Stimulated activated memory B cell treated with anti-CD40 and anti-IgM and Interleukin-4, amounts not matched to agents 10 μg/mL and 1 μg/mL and 100 μg/mL, for 72 hours (primary cell): Measurements from ENCODE around the gene GNB4.

Experiments
- ATAC-seq: fragments of 150-1000 bp; cut with Tn5 transposase; 2 replicates; pipeline ENCODE4 v1.10.0; 2021
- H3K27ac Mint-ChIP-seq: one replicate; pipeline ENCODE4 v1.8.0; 2022; ENCODE audit warnings: mild to moderate bottlenecking, mixed read lengths
- H3K27me3 Mint-ChIP-seq: one replicate; pipeline ENCODE4 v1.8.0; 2022; ENCODE audit warnings: mixed read lengths
- H3K36me3 Mint-ChIP-seq: one replicate; pipeline ENCODE4 v1.8.0; 2022; ENCODE audit warnings: mixed read lengths
- H3K4me1 Mint-ChIP-seq: one replicate; pipeline ENCODE4 v1.8.0; 2022; ENCODE audit warnings: mixed read lengths
- H3K4me3 Mint-ChIP-seq: one replicate; pipeline ENCODE4 v1.8.0; 2022; ENCODE audit warnings: mild to moderate bottlenecking, moderate library complexity, mixed read lengths
- H3K9me3 Mint-ChIP-seq: one replicate; pipeline ENCODE4 v1.8.0; 2022; ENCODE audit warnings: mixed read lengths

Gene GNB4

DNA sequence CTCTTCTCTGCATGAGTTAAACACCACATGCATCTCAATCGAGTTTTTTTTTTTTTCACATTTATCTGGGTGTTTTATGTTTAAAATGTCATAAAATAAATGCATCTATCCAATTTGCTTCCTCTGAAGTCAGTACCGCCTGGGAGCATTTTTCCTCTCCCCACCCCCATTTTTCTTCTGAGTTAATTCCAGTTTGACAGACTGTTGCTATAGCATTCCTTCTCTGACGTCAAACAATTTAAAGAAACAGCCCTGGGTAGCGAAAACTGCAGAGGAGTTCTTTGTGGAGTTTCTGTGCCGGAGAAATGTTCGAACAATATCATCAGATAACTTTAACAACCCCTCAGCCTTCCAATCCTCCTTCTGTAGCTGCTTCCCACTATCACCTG lies 900 bp upstream of the GNB4 start:
- peak overlapping the region; percentile 86 for H3K27ac Mint-ChIP-seq
- H3K4me3 Mint-ChIP-seq, result peak overlapping the region; percentile 87
- H3K9me3 Mint-ChIP-seq, result no peaks in the 10 kb centered on the region
- peaks cover 48% of the 10 kb centered on the region for H3K4me1 Mint-ChIP-seq
- peaks cover 13% of the 10 kb centered on the region for H3K36me3 Mint-ChIP-seq
- ATAC-seq, result no peak
- no peaks in the 10 kb centered on the region for H3K27me3 Mint-ChIP-seq

DNA sequence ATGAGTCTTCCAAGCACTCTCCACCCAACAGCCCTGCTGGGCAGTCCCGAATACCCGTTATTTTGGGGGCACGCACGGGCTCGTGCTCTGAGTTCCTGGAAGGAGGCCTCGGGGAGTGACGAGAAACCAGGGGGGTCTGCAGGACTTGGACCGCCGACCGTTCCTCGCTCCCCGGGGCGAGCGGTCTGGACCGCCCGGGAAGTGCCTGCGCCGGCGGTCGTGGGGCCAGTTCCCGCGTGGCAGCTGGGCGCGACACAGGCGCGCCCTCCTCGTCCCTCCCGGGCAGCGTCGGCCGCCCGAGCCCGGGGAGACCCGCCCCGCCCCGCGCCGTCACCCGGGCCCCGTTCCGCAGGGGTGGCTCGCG lies 387 bp downstream of the GNB4 start:
- peaks cover 56% of the 10 kb centered on the region for H3K4me1 Mint-ChIP-seq
- H3K36me3 Mint-ChIP-seq, result peaks cover 20% of the 10 kb centered on the region
- no peaks in the 10 kb centered on the region for H3K9me3 Mint-ChIP-seq
- peak overlapping the region; percentile 86 for H3K27ac Mint-ChIP-seq
- no peaks in the 10 kb centered on the region for H3K27me3 Mint-ChIP-seq
- peak overlapping the region; percentile 91 for H3K4me3 Mint-ChIP-seq
- ATAC-seq, result peak; percentile 82

DNA sequence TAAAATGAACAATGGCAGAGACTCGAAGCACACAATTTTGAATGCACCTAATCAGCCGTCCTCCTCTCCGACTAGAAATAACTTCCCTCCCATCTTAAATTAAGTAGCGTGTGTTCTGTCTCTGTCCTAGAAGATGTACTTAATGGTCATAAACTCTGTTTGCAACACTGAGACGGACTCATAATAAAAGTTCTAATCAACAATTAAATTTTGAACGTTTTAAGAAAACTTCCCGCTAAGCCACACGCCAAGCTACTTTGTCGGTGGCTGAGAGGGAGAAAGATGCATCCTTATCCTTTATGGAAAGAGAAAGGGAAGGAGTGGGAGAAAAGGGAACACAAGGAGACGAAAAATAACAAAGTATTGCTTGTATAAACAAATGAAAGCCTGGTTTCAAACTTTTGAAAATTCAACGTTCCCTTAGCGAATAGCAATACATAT lies 989 bp downstream of the GNB4 start:
- no peaks in the 10 kb centered on the region for H3K27me3 Mint-ChIP-seq
- peaks cover 20% of the 10 kb centered on the region for H3K36me3 Mint-ChIP-seq
- peak overlapping the region; percentile 86 for H3K27ac Mint-ChIP-seq
- H3K9me3 Mint-ChIP-seq, result no peaks in the 10 kb centered on the region
- peak overlapping the region; percentile 91 for H3K4me3 Mint-ChIP-seq
- no peak for ATAC-seq
- H3K4me1 Mint-ChIP-seq, result peaks cover 56% of the 10 kb centered on the region

DNA sequence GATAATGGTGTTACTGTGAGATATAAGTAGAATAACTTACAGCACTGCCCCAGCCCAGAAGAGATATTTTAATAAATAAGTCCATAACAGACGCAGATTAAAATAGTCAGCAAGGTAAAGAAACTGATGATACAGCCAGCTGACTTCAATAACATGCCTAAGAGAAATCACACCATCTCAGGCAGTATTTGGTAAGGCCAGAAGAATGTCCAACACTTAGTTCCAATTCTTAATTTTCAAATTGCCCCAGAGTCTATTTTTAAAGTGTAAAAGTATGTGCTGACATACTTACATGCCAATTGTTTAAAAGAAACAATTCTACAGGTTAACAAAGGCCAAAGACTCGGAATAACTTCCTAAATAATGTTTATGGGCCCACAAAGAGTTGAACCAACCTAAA lies 1.6 kb downstream of the GNB4 start:
- H3K4me3 Mint-ChIP-seq, result peak overlapping the region; percentile 91
- peaks cover 56% of the 10 kb centered on the region for H3K4me1 Mint-ChIP-seq
- ATAC-seq, result no peak
- H3K36me3 Mint-ChIP-seq, result peaks cover 20% of the 10 kb centered on the region
- no peak overlapping the region for H3K27ac Mint-ChIP-seq
- no peaks in the 10 kb centered on the region for H3K27me3 Mint-ChIP-seq
- no peaks in the 10 kb centered on the region for H3K9me3 Mint-ChIP-seq

DNA sequence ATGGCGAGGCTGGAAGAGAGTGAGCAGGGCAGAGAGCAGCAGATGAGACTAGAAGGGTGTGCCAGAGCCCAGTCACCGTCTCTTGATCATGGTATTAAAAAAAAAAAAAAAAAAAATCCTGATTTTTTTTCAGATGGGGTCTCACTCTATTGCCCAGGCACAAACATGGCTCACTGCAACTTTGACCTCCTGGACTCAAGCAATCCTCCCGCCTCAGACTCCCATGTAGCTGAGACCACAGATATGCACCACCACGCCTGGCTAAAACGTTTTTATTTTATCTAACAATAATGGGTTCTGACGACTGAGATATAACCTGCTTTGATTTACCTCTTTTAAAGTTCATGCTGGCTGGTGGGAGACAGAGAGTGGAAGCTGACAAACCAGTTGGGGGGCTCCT lies 4.0 kb downstream of the GNB4 start:
- H3K4me3 Mint-ChIP-seq, result no peak overlapping the region
- H3K36me3 Mint-ChIP-seq, result peaks cover 20% of the 10 kb centered on the region
- no peaks in the 10 kb centered on the region for H3K9me3 Mint-ChIP-seq
- H3K27me3 Mint-ChIP-seq, result no peaks in the 10 kb centered on the region
- no peak overlapping the region for H3K27ac Mint-ChIP-seq
- H3K4me1 Mint-ChIP-seq, result peaks cover 39% of the 10 kb centered on the region
- no peak for ATAC-seq

DNA sequence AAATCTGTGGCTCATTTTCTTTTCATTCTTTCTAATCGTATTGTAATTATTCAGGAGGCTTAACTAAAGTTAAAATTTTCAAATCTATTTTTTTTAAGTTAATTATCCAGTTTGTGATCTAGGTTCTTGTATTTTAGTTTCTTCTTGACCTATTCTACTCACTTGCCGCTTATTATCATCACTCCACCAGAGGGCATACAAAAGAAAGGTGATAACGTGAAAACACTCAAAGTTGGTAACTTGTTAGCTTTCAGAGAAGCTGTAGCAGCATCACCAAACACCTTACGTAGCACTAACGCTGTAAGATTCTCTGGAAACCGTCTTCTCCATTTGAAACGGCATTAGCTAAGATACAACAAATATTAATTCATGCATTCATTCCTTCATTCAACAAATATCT lies 4.8 kb downstream of the GNB4 start:
- no peak overlapping the region for H3K27ac Mint-ChIP-seq
- ATAC-seq, result no peak
- no peak overlapping the region for H3K4me3 Mint-ChIP-seq
- H3K4me1 Mint-ChIP-seq, result peaks cover 32% of the 10 kb centered on the region
- H3K27me3 Mint-ChIP-seq, result no peaks in the 10 kb centered on the region
- H3K9me3 Mint-ChIP-seq, result no peaks in the 10 kb centered on the region
- H3K36me3 Mint-ChIP-seq, result peaks cover 20% of the 10 kb centered on the region

DNA sequence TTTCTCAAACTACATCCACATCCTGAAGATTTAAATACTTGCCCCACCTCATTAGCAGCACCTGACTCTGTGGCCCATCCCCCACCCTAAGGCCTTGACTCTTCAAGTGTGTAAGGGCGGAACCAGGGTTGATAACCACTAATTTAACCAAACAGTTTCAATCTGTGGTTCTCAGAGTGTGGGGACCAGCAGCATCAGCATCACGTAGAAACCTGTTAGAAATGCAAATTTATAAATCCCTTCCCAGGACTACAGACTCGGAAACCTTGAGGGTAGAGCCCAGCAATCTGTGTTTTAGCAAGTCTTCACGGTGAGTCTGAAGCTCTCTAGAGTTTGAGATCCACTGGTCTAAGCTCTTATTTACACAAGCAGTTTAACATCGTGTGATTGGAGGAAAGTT lies 12.4 kb downstream of the GNB4 start:
- no peaks in the 10 kb centered on the region for H3K9me3 Mint-ChIP-seq
- peaks cover 38% of the 10 kb centered on the region for H3K4me1 Mint-ChIP-seq
- no peaks in the 10 kb centered on the region for H3K27me3 Mint-ChIP-seq
- H3K36me3 Mint-ChIP-seq, result no peaks in the 10 kb centered on the region
- peak; percentile 97 for ATAC-seq
- H3K4me3 Mint-ChIP-seq, result peak overlapping the region; percentile 54
- H3K27ac Mint-ChIP-seq, result peak overlapping the region; percentile 73

DNA sequence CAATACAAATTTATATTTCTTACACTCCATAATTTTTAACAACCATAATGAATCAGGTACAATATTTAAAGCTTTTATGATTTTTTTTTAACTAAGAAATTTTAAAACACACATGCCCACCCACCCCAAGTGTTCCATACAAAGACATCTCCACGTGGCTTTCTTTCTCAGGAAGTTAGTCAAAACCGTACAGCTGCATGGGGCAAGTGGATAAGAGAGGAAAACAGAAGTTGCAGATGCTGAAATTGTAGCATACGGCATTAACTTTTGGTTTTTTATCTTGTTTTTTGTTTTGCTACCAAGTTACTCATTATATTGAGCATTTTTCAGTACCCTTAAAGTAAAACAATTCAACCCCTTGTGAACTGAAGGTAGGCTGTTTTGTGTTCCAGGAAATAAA lies 14.8 kb downstream of the GNB4 start:
- ATAC-seq, result no peak
- Mint-ChIP-seq H3K36me3 (no peaks in the 10 kb centered on the region), H3K4me1 (peaks cover 61% of the 10 kb centered on the region), H3K27ac (peak overlapping the region; percentile 73), H3K27me3 (no peaks in the 10 kb centered on the region), H3K4me3 (no peak overlapping the region), H3K9me3 (no peaks in the 10 kb centered on the region)

DNA sequence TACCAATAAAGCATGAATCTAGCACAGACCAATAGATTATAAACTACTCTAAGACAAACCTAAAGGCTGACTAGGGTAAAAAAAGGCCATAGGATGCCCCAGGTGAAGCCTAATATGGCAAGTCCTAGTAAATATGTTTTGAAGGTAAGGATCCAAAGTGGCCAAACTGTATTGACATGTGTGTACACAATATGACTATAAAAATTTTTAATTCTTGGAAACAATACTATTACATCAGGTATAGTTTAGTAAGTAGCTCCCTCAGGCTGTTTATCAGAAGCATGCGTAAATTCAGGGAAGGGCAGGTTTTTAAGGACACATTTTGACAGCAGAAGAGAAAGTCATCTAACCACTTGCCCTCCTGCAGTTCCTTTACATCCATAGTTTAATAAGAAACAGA lies 18.8 kb downstream of the GNB4 start:
- H3K4me1 Mint-ChIP-seq, result peaks cover 66% of the 10 kb centered on the region

DNA sequence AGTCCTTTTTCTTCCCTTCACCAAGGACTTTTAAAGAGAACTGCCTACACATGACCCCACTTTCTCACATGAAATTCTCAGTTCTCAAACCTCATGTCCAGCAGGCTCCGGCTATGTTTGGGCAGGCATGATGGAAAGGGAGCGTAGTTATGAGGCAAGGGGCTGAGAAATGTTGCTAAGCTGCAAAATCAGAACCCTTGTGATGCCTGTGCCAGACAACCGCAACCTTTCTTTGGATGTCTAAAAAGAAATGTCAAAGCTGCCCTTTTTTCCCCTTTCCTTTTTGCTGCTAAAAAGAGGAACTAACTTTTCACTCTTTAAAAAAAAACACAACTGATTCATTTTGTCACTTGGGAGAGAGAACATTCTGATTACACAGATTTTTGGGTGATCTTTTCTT lies 19.2 kb downstream of the GNB4 start:
- Mint-ChIP-seq H3K27ac (peak overlapping the region; percentile 96), H3K36me3 (peaks cover 11% of the 10 kb centered on the region), H3K27me3 (no peaks in the 10 kb centered on the region), H3K4me3 (peak overlapping the region; percentile 73), H3K9me3 (no peaks in the 10 kb centered on the region), H3K4me1 (peaks cover 66% of the 10 kb centered on the region)
- ATAC-seq, result peak; percentile 95

More for the DNA sequence above, 18.8 kb downstream of the GNB4 start:
- H3K27ac Mint-ChIP-seq, result peak overlapping the region; percentile 96
- peak overlapping the region; percentile 73 for H3K4me3 Mint-ChIP-seq
- no peaks in the 10 kb centered on the region for H3K27me3 Mint-ChIP-seq
- no peaks in the 10 kb centered on the region for H3K9me3 Mint-ChIP-seq
- H3K36me3 Mint-ChIP-seq, result peaks cover 8% of the 10 kb centered on the region
- ATAC-seq, result no peak

DNA sequence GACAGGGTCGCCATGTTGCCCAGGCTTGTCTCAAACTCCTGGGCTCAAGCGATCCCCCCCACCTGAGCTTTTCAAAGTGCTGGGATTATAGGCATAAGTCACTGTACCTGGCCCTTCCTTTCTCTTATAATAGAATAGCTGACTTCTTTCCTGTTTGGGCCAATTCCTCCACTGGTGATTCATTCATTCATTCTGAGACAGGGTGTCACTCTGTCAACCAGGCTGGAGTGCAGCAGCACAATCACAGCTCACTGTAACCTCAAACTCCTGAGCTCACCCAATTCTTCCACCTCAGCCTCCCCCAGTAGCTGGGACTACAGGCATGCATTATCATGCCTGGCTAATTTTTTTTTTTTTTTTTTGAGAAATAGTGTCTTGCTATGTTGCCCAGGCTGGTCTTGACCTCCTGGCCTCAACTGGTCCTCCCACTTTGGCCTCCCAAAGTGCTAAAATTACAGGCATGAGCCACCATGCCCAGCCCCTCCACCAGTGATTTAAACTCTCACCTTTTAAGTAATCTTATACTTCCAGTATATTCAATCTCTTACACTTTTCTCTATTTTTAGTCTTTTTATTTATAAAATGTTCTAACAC lies 20.9 kb downstream of the GNB4 start:
- Mint-ChIP-seq H3K4me1 (peaks cover 66% of the 10 kb centered on the region), H3K36me3 (peaks cover 16% of the 10 kb centered on the region), H3K27me3 (no peaks in the 10 kb centered on the region), H3K27ac (peak overlapping the region; percentile 96), H3K4me3 (no peak overlapping the region), H3K9me3 (no peaks in the 10 kb centered on the region)
- ATAC-seq, result no peak

DNA sequence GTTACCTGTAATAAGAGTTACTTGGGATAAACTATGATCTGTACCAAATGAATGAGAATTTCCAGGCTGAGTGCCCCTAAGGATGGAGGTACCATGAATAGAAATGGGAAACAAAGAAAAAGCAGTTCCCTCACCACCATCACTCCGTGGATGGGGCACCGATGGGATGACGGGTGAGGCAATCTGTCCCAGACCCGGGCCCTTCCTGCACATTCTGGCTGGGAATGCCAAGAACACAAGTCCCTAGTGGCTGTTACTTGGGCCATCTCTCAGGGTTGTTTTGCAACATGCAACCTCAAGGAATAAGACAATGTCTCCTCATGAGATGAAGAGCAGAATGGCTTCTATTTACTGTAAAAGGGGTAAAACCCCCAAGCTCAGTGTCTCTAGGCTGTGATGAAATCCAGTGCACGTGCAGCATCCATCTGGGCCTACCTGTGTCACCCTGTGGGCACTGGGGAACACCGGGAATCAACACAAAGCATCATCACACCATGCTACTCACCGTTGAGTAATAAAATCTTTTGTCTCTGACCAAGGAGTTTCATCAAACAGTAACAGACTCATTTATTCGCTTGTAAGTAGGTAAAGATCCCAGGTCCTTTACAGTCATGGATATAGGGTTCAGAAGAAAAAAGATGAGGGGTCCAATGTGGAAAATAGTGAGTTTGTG lies 22.3 kb downstream of the GNB4 start:
- peak overlapping the region; percentile 96 for H3K27ac Mint-ChIP-seq
- no peak overlapping the region for H3K4me3 Mint-ChIP-seq
- peaks cover 28% of the 10 kb centered on the region for H3K36me3 Mint-ChIP-seq
- H3K9me3 Mint-ChIP-seq, result no peaks in the 10 kb centered on the region
- peaks cover 61% of the 10 kb centered on the region for H3K4me1 Mint-ChIP-seq
- H3K27me3 Mint-ChIP-seq, result no peaks in the 10 kb centered on the region
- ATAC-seq, result no peak

DNA sequence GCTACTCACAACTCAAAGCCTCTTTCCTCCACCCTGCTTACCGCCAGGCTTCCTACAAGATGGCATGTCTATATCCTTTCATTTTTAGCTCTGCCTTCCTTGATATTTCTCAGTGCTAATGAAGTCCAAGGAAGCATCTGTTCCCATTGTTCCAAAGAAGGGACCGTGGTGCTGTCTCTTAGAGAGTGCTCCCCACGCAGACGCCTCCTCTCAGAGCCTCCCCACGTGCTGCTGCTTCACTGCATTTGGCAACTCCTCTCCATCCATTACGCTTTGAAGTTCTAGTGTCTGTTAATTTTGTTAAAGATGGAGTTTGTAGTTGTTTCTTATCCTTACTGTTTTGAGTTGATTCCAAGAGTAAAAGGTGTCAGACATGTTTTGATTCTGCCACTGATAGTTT lies 26.2 kb downstream of the GNB4 start:
- peaks cover 34% of the 10 kb centered on the region for H3K36me3 Mint-ChIP-seq
- peak overlapping the region; percentile 57 for H3K27ac Mint-ChIP-seq
- no peak overlapping the region for H3K4me3 Mint-ChIP-seq
- H3K27me3 Mint-ChIP-seq, result no peaks in the 10 kb centered on the region
- ATAC-seq, result no peak
- peaks cover 22% of the 10 kb centered on the region for H3K4me1 Mint-ChIP-seq
- H3K9me3 Mint-ChIP-seq, result no peaks in the 10 kb centered on the region

DNA sequence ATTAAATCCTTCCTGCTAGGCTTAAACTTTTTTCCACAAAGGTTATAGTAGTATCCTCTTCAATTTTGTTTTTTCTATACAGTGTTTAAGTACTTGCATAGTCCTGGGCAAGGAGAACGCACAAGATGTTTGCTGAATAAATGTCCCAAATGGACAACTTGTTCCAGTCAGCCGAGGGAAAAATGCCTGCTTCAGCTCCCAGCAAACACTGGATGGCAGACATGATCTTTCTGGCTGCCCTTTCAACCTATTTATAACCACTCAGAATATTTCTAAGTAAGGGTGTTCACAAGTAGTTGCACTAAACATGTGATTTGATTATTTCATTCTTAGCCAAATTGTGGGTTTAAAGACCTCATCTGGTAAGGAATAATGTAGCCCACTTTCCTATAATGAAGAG lies 29.8 kb downstream of the GNB4 start:
- H3K4me1 Mint-ChIP-seq, result no peaks in the 10 kb centered on the region
- no peak overlapping the region for H3K27ac Mint-ChIP-seq
- peaks cover 33% of the 10 kb centered on the region for H3K36me3 Mint-ChIP-seq
- no peaks in the 10 kb centered on the region for H3K9me3 Mint-ChIP-seq
- ATAC-seq, result no peak
- H3K27me3 Mint-ChIP-seq, result no peaks in the 10 kb centered on the region
- no peak overlapping the region for H3K4me3 Mint-ChIP-seq

DNA sequence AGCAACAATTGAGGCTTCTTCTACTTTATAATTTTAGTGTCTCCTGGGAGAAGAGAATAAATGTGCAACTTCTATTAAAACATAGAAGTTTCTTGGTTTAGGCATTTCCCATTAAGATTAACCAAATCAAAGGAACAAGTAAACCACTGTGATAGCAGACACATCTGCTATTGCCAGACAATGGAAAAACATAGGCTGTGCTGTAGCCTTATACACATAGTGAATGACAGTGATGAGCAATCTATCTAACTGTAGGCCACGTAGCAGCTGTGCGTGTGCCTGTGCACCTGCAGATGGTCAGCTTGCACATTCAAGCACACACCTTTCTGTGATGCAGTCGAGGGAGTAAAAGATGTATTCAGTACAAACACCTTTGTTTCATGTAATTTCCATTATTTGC lies 32.7 kb downstream of the GNB4 start:
- ATAC-seq, result no peak
- no peaks in the 10 kb centered on the region for H3K27me3 Mint-ChIP-seq
- H3K4me3 Mint-ChIP-seq, result no peak overlapping the region
- no peak overlapping the region for H3K27ac Mint-ChIP-seq
- H3K9me3 Mint-ChIP-seq, result no peaks in the 10 kb centered on the region
- H3K4me1 Mint-ChIP-seq, result no peaks in the 10 kb centered on the region
- H3K36me3 Mint-ChIP-seq, result peaks cover 15% of the 10 kb centered on the region

DNA sequence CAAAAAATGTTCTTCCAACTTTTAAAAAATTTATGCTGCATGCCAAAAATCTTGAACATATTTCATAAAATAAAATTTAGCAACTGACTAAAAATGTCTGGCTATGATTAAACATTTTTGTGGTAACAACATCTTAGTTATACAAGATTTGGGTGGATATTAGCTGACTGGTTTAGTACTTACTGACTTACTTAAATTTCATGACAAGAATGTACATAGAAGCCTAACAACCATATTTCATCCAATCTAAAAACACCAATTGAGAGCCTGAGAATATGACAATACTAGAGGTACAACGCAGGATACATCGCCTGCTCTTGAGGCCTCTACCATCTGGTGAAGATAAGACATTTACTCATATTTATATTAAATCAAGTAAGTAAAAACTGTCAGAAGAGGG lies 34.6 kb downstream of the GNB4 start:
- Mint-ChIP-seq H3K36me3 (peaks cover 18% of the 10 kb centered on the region), H3K4me1 (no peaks in the 10 kb centered on the region), H3K4me3 (no peak overlapping the region), H3K27ac (peak overlapping the region; percentile 42), H3K27me3 (no peaks in the 10 kb centered on the region), H3K9me3 (no peaks in the 10 kb centered on the region)
- ATAC-seq, result no peak
